A673 (cell line): Measurements from ENCODE around the gene SLC10A2. TPM values are rescaled to one million over a fixed set of nuclear protein-coding genes. Genes with fewer than 3 reads are reported as not detected.

ENCODE experiments used
- BruUV-seq: library from RNA; stranded (reverse); fragments of 400-500 nt; replicated peaks from 2 replicates; lab custom pipeline; 2021; lab: Mats Ljungman, UMichigan
- CTCF ChIA-PET: fragments of 300-600 bp; sonication (Branson Sonifier 250); formaldehyde crosslinking; loops from one replicate; lab custom pipeline; 2022; ENCODE audit warnings: antibody characterized with exemption; lab: Charles Lee
- POLR2A ChIA-PET: fragments of 300-600 bp; sonication (Branson Sonifier 250); formaldehyde crosslinking; loops from one replicate; lab custom pipeline; 2022; ENCODE audit warnings: antibody characterized with exemption; ENCODE audit not compliant: low non-redundant PET; lab: Charles Lee
- DNase-seq: peaks from one replicate; pipeline ENCODE4 v3.0.0-alpha.2; 2015; ENCODE audit warnings: low spot score
- H3K27ac ChIP-seq: fragments of 200-600 bp; sonication (generic); 2 replicates; pipeline ENCODE4 v1.5.1; 2016; ENCODE audit warnings: mixed run types, low read depth, mild to moderate bottlenecking, mixed read lengths, antibody characterized with exemption, low read length; ENCODE audit not compliant: poor library complexity, severe bottlenecking
- H3K27me3 ChIP-seq: fragments of 200-600 bp; sonication (generic); replicated peaks from 2 replicates; pipeline ENCODE4 v1.6.1; 2017; ENCODE audit warnings: mixed run types, low read depth, mild to moderate bottlenecking, mixed read lengths, antibody characterized with exemption, low read length; ENCODE audit not compliant: insufficient read depth, poor library complexity
- H3K36me3 ChIP-seq: fragments of 200-600 bp; sonication (generic); 2 replicates; pipeline ENCODE4 v1.6.1; 2016; ENCODE audit warnings: mixed run types, mild to moderate bottlenecking, mixed read lengths, antibody characterized with exemption, low read length; ENCODE audit not compliant: insufficient read depth, poor library complexity, severe bottlenecking
- H3K4me1 ChIP-seq: fragments of 200-600 bp; sonication (generic); 2 replicates; pipeline ENCODE4 v1.6.1; 2017; ENCODE audit warnings: mixed run types, mild to moderate bottlenecking, mixed read lengths, antibody characterized with exemption, low read length; ENCODE audit not compliant: insufficient read depth, poor library complexity, severe bottlenecking
- H3K4me3 ChIP-seq: fragments of 200-600 bp; sonication (generic); 2 replicates; pipeline ENCODE4 v1.5.1; 2016; ENCODE audit warnings: low read depth, mixed run types, mild to moderate bottlenecking, mixed read lengths, low read length; ENCODE audit not compliant: poor library complexity, severe bottlenecking
- H3K9me3 ChIP-seq: fragments of 200-600 bp; sonication (generic); 2 replicates; pipeline ENCODE4 v1.6.1; 2016; ENCODE audit warnings: mixed run types, low read depth, mild to moderate bottlenecking, mixed read lengths, antibody characterized with exemption, low read length; ENCODE audit not compliant: poor library complexity, severe bottlenecking
- CTCF ChIP-seq: fragments of 300-800, 200-600 bp; sonication (generic); conservative IDR thresholded peaks from 2 replicates; pipeline ENCODE4 v1.5.1; 2017; ENCODE audit warnings: low read depth, mild to moderate bottlenecking, antibody characterized with exemption, low read length, moderate library complexity, mixed read lengths
- EZH2 ChIP-seq: fragments of 200-600 bp; sonication (generic); IDR thresholded peaks from 2 replicates; pipeline ENCODE4 v1.6.1; 2017; ENCODE audit warnings: borderline replicate concordance, low read depth, mild to moderate bottlenecking, mixed read lengths, antibody characterized with exemption, low read length; ENCODE audit not compliant: poor library complexity, severe bottlenecking
- intact Hi-C: fragments of 100-400 bp; cut with micrococcal nuclease; formaldehyde crosslinking; loops from one replicate; pipeline ENCODE4 v1.10.0; 2022; ENCODE audit not compliant: unreplicated experiment
- total RNA-seq: library from RNA; stranded (reverse); gene quantifications from 2 replicates; pipeline ENCODE4 v1.2.3, GENCODE V29; 2021

The SLC10A2 gene
- total RNA-seq, 1 experiment from 2014 or later: not detected

GRCh38 chr13:103056008-103056407, 10.2 kb downstream of the SLC10A2 start:
- Histone ChIP-seq H3K9me3 (peaks cover 7% of the 10 kb centered on the region), H3K27ac (no peak overlapping the region), H3K36me3 (no peaks in the 10 kb centered on the region), H3K27me3 (no peaks in the 10 kb centered on the region), H3K4me3 (no peak overlapping the region), H3K4me1 (no peaks in the 10 kb centered on the region)
- DNase-seq: no peak
- intact Hi-C loops: no loop called here
- ChIA-PET CTCF (no interaction called here), POLR2A (no interaction called here)
- TF ChIP-seq CTCF (no peak), EZH2 (no peak)
- no TSS peak for BruUV-seq

GRCh38 chr13:103055166-103055565, 11.1 kb downstream of the SLC10A2 start:
- POLR2A ChIA-PET: no interaction called here
- Histone ChIP-seq H3K4me3 (no peak overlapping the region), H3K27me3 (peaks cover 2% of the 10 kb centered on the region), H3K36me3 (no peaks in the 10 kb centered on the region), H3K27ac (no peak overlapping the region), H3K9me3 (peaks cover 7% of the 10 kb centered on the region), H3K4me1 (no peaks in the 10 kb centered on the region)
- no TSS peak for BruUV-seq
- no peak for DNase-seq
- intact Hi-C loops: no loop called here
- CTCF ChIA-PET: no interaction called here
- no peak for TF ChIP-seq CTCF
- no peak for TF ChIP-seq EZH2

GRCh38 chr13:103046676-103047075, 19.5 kb downstream of the SLC10A2 start:
- Histone ChIP-seq H3K27ac (no peak overlapping the region), H3K4me3 (no peak overlapping the region), H3K36me3 (no peaks in the 10 kb centered on the region), H3K9me3 (no peaks in the 10 kb centered on the region), H3K27me3 (peaks cover 24% of the 10 kb centered on the region), H3K4me1 (no peaks in the 10 kb centered on the region)
- no peak for DNase-seq
- CTCF ChIA-PET: no interaction called here
- POLR2A ChIA-PET: no interaction called here
- intact Hi-C loops: no loop called here
- BruUV-seq: no TSS peak
- TF ChIP-seq CTCF (no peak), EZH2 (no peak)
